Activated CD4-positive, alpha-beta T cell treated with anti-CD3 and anti-CD28 coated beads for 4 hours (primary cell): Measurements from ENCODE around the gene CNPY3.

Experiments
- DNase-seq, 2 donors: peaks; one replicate each; pipeline ENCODE4 v3.0.0-alpha.2; 2020

Gene CNPY3

DNA sequence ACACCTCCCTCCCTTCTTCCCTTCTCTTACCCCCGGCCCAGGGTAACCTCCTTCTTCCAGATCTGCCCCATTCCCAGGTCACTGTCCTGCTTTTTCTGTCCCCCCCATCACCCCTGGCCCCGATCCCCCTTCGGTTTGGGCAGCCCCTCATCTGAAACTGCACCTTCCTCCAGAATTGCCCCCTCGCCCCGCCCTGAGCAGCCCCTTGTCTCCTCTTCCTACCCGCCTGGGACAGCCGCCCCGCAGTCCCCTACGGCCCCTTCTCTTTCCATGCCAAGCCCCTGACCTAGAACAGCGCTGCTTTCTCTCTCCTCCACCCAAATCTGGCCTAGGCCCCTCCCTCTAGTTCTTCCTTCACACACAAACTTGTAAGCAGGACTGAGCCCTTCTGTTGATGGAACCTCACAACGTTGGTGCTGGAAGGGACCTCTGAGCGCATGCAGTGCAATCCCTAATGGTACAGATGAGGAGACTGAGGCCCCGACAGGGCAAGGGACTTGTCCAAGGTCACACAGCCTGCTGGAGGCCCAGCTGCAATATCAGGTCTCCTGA, 55.7 kb downstream of the CNPY3 start:
- peak in 1 of 2 donors; percentile 8 for DNase-seq

DNA sequence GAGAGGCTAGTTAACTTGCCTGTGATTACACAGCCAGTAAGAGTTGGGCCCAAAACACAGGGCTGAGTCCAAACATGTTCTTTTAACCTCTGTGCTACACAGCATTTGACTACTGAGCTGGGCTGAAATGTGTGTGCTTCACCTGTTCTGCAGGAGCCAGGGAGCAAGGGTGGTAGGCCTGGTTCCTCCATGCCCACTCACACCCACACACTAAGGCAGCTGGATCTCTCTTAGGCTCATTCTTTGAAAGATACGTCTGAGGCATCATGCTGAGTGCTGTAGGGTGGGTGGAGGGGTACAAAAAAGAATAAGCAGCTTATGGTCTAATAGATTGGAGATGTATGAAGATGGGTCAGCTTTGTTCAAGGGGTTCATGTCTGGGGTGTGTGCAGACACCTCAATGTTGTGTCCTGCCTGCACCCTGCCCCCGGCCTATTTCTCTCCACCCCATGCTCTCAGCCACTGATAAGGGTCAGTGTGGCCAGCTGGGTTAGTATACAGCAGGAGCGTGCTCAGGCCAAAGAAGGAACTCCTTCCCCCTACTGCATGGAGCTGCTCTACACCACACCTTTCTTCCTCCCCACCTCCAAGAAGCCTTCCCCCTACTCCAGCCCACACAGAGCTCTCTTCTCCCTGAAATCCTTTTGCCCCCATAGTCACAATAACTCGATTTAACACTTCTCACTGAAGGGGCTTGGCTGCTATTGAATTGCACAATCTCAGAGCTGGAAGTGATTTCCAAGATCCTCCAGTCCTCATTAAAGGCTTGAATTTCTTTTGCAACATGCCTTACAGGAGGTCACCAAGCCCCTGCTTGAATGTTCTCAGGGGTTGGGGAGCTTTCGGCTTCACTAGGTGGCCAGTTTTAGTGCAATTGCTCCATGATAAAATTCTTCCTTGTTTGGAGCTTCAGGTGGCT, 58.5 kb downstream of the CNPY3 start:
- DNase-seq, result no peak

DNA sequence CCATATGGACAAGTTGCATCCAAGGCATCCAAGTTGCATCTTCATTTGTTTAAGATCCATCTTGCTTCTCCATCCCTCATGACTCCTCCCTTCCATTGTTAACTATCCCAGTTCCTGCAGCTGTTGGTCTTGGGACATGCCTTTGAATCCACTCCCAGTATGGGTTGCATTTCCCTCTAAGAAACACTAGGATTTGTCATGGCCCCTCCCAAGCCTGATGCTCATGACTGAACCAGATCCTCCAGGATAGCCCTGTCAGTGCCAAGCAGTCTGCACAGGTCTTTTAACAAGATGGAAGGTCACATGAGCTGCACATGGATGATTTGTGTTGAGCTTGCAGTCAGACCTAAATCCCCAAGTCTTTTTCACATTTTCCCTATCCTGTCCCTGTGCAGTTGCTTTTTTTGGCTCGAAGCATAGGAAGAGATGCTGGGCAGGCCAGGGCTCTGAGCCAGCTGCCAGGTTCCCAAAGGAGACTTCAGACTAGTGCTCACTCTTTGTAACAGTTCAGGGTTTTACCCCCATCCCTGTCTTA, 59.3 kb downstream of the CNPY3 start:
- no peak for DNase-seq
